ENCODE results near the gene RAB36. TPM values are rescaled to one million over a fixed set of nuclear protein-coding genes. Genes with fewer than 3 reads are reported as not detected.
A peak's percentile ranks its signal among the peaks of the same experiment; 100 is the strongest.

Gene RAB36
- total and polyA plus RNA-seq, 9 donors, result 3.9 to 18.7 (median 6.3) TPM

DNA sequence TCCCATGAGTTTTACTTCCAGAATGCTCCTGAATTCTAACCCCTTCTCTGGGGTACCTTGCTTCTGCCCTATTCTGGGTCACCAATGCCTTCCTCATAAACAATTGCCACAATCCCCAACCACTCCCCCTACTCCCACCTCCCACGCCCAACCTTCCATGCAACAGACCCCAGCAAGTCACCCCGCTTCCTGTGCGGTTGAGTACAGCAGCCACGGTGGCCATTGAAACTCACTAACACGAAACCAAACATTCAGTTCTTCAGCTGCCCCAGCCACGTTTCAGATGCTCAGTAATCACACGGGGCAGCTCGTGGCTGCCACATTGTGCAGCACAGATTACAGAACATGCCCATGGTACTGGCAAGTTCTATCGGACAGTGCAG is 31.4 kb downstream of the RAB36 start:
- H3K27me3 ChIP-seq, result no peaks in the 10 kb centered on the region
- H3K9me3 ChIP-seq, result no peaks in the 10 kb centered on the region
- no peak overlapping the region for H3K4me3 ChIP-seq
- intact Hi-C loops (cut with DNase I), result loop anchor here in 2 of 4 donors (1.0 to 10.0 kb wide), 2 partner anchors 106 to 208 kb away; no protein-coding TSS in a partner anchor
- no peak overlapping the region for H3K27ac ChIP-seq
- peaks cover 4% of the 10 kb centered on the region for H3K4me1 ChIP-seq (ENCODE audit: insufficient read depth)
- no peak for DNase-seq
- H3K36me3 ChIP-seq, result no peaks in the 10 kb centered on the region
- WGBS, 3 donors, result 88 to 96% (median 90%) methylated on average over 9 of the region's 9 CpGs
- TF ChIP-seq EP300 (IDR thresholded peaks at IDR 0.05), result no peak
- TF ChIP-seq, protein P1, sequence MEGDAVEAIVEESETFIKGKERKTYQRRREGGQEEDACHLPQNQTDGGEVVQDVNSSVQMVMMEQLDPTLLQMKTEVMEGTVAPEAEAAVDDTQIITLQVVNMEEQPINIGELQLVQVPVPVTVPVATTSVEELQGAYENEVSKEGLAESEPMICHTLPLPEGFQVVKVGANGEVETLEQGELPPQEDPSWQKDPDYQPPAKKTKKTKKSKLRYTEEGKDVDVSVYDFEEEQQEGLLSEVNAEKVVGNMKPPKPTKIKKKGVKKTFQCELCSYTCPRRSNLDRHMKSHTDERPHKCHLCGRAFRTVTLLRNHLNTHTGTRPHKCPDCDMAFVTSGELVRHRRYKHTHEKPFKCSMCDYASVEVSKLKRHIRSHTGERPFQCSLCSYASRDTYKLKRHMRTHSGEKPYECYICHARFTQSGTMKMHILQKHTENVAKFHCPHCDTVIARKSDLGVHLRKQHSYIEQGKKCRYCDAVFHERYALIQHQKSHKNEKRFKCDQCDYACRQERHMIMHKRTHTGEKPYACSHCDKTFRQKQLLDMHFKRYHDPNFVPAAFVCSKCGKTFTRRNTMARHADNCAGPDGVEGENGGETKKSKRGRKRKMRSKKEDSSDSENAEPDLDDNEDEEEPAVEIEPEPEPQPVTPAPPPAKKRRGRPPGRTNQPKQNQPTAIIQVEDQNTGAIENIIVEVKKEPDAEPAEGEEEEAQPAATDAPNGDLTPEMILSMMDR (IDR thresholded peaks at IDR 0.05), result no peak

DNA sequence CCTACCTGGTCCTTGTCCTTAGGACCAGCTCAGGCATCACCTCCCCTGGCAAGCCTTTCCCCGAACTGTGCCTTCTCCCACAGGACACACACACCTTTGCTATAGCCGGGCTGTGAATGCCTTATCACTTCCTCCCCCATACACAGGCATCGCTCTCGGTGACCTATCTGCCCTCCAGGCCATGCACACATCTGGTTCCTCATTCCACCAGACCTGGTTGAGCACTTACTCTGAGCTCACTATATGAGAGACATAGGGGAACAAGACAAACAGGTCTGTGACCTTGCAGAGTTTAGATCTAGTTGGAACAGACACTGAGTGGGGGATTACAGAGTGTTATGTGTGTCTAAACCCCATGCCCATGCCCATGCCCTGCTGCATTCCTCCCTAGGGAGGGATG is 31.9 kb downstream of the RAB36 start:
- H3K9me3 ChIP-seq, result no peaks in the 10 kb centered on the region
- intact Hi-C loops (cut with DNase I), result loop anchor here in 2 of 4 donors (1.0 to 10.0 kb wide), 2 partner anchors 105 to 208 kb away; no protein-coding TSS in a partner anchor
- H3K27me3 ChIP-seq, result no peaks in the 10 kb centered on the region
- H3K36me3 ChIP-seq, result no peaks in the 10 kb centered on the region
- no peak for TF ChIP-seq POLR2A (IDR thresholded peaks at IDR 0.05)
- TF ChIP-seq, protein P1 (IDR thresholded peaks at IDR 0.05), result no peak
- TF ChIP-seq EP300 (IDR thresholded peaks at IDR 0.05), result no peak
- H3K4me3 ChIP-seq, result no peak overlapping the region
- DNase-seq, result no peak
- 81 to 84% (median 84%) methylated on average over 4 of the region's 4 CpGs for WGBS, 3 donors
- no peak overlapping the region for H3K27ac ChIP-seq
- H3K4me1 ChIP-seq (ENCODE audit: insufficient read depth), result peaks cover 10% of the 10 kb centered on the region

DNA sequence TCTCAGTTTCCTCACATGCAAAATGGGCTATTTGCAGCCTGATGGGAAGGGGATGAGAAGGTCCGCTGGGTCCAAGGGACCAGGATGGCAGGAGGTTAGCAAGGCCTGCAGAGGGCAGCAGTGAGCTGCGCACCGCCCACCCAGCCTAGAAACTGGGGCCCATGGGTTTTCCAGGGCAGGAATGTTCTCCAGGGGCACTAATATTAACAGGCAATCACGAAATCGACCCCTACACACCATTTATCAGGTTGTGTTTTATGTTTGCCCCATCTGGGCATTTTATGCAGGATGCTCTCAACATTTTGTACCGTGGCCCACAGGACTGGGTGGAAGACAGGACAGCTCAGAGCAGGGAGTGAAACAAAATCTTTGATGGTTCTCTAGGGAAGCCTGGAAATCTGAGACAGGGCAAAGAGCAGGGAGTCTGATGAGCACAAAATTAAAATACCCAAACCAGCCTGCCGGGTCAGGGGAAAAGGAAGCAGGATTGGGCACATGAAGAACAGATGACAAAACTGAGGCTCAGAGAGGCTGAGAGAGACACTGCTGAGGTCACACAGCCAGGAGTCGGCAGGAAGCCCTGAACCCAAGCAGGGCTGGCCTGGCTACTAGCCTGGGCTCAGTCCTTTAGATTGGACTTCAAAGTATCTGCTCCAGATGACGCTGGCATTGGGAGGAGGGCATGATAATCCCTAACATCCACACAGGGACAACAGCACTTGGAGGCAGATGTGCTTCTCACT is 33.4 kb downstream of the RAB36 start:
- Histone ChIP-seq H3K27ac (no peak overlapping the region), H3K9me3 (no peaks in the 10 kb centered on the region), H3K4me1 (ENCODE audit: insufficient read depth) (peaks cover 22% of the 10 kb centered on the region), H3K27me3 (no peaks in the 10 kb centered on the region), H3K36me3 (no peaks in the 10 kb centered on the region), H3K4me3 (no peak overlapping the region)
- peak; percentile 67 to 85 (median 78) for DNase-seq
- WGBS, 3 donors, result 27 to 29% (median 29%) methylated on average over 9 of the region's 9 CpGs
- TF ChIP-seq POLR2A (IDR thresholded peaks at IDR 0.05), result peak; percentile 28
- TF ChIP-seq EP300 (IDR thresholded peaks at IDR 0.05), result no peak
- TF ChIP-seq, protein P1 (IDR thresholded peaks at IDR 0.05), result peak; percentile 95 to 96 (median 95)
- intact Hi-C loops (cut with DNase I), result loop anchor here in 3 of 4 donors (2.0 to 10.0 kb wide), 2 partner anchors 102 to 206 kb away; no protein-coding TSS in a partner anchor

DNA sequence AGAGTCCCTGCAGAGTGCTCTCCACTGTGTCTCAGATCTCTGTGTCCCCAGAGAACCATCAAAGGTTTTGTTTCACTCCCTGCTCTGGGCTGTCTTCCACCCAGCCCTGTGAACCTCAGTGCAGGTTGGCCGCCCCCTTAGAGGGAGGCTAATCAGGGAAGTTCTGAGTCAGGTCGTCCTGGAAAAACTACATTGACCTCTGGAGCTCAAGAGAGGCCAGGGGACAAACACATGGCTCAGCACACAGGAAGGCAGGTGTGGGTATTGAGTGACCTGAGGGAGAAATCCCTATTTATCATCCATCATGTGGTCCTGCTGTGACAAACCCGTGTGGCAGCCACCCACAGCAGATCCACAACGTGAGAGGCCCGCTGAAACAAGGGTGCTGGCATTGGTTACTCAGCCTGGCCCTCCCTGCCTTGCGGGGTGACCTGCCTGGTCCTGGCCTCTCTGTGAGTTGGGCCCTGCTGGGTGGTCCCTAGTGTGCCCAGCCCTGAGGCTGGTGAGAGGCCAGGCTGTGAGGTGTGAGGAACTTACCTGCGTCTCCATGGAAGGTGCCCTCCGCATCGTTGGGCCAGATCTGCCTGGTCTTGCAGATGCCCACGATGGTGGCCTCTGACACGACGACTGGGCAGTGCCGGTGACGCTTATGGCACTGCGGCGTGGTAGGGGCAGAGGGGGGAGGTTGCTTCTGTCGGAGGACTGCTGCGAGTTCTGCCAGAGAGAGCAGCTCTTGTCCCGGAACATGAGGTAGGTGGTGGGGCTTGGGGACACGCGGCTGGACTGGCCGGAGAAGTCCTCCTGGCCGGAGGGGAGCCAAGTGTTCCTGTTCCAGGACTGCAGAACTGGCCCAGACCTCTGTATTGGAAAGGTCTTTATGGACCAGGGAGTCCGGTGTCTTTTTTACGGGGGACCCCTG is 34.4 kb downstream of the RAB36 start:
- WGBS, 3 donors, result 19 to 32% (median 28%) methylated on average over 22 to 25 of the region's 25 CpGs
- DNase-seq, result peak in 4 of 5 donors; percentile 51 to 60 (median 56)
- H3K4me1 ChIP-seq (ENCODE audit: insufficient read depth), result peaks cover 23% of the 10 kb centered on the region
- no peaks in the 10 kb centered on the region for H3K27me3 ChIP-seq
- TF ChIP-seq, protein P1 (IDR thresholded peaks at IDR 0.05), result no peak
- TF ChIP-seq EP300 (IDR thresholded peaks at IDR 0.05) (no peak), POLR2A (IDR thresholded peaks at IDR 0.05) (no peak)
- no peaks in the 10 kb centered on the region for H3K9me3 ChIP-seq
- H3K4me3 ChIP-seq, result peak overlapping the region; percentile 66
- H3K36me3 ChIP-seq, result no peaks in the 10 kb centered on the region
- H3K27ac ChIP-seq, result peak overlapping the region; percentile 11 to 13
- intact Hi-C loops (cut with DNase I), result loop anchor here in 3 of 4 donors (1.0 to 10.0 kb wide), 3 partner anchors 101 to 205 kb away; no protein-coding TSS in a partner anchor

Data from ovary (tissue), 9 donors.